Activated CD8-positive, alpha-beta T cell treated with anti-CD3 and anti-CD28 coated beads for 36 hours (primary cell): ENCODE measurements around the gene GRIN1. TPM values are rescaled to one million over a fixed set of nuclear protein-coding genes. Genes with fewer than 3 reads are reported as not detected.

Experiments used
- ATAC-seq: fragments of 200-7000 bp; cut with Tn5 transposase; one replicate; pipeline ENCODE4 v1.10.0; 2021; ENCODE audit warnings: mild to moderate bottlenecking, moderate library complexity
- CTCF ChIA-PET: fragments of 350-600 bp; sonication (Branson Sonifier 250); formaldehyde crosslinking; loops from one replicate; lab custom pipeline; 2021; ENCODE audit warnings: antibody characterized with exemption; lab: Charles Lee
- POLR2A ChIA-PET: fragments of 350-600 bp; sonication (Branson Sonifier 250); formaldehyde crosslinking; loops from one replicate; lab custom pipeline; 2021; ENCODE audit warnings: antibody characterized with exemption; lab: Charles Lee
- DNase-seq: peaks from one replicate; pipeline ENCODE4 v3.0.0-alpha.2; 2020
- H3K27ac Mint-ChIP-seq: one replicate; pipeline ENCODE4 v1.8.0; 2021; ENCODE audit warnings: mild to moderate bottlenecking, mixed read lengths
- H3K27me3 Mint-ChIP-seq: one replicate; pipeline ENCODE4 v1.8.0; 2021; ENCODE audit warnings: mixed read lengths
- H3K36me3 Mint-ChIP-seq: one replicate; pipeline ENCODE4 v1.8.0; 2021; ENCODE audit warnings: low read depth, mixed read lengths
- H3K4me1 Mint-ChIP-seq: one replicate; pipeline ENCODE4 v1.8.0; 2021; ENCODE audit warnings: low read depth, mixed read lengths
- H3K4me3 Mint-ChIP-seq: one replicate; pipeline ENCODE4 v1.8.0; 2021; ENCODE audit warnings: mild to moderate bottlenecking, moderate library complexity, mixed read lengths
- H3K9me3 Mint-ChIP-seq: one replicate; pipeline ENCODE4 v1.8.0; 2021; ENCODE audit warnings: mixed read lengths
- intact Hi-C: fragments of 100-400 bp; cut with micrococcal nuclease; formaldehyde crosslinking; loops from one replicate; pipeline ENCODE4 v1.10.0; 2022
- total RNA-seq, 2 experiments: library from RNA; stranded (reverse); gene quantifications; one replicate each; pipeline ENCODE4 v1.2.3, GENCODE V29; 2021
- TF ChIP-seq, protein P1 (sequence below): fragments of 200-600 bp; IDR thresholded peaks from one replicate; pipeline ENCODE4 v1.8.0; 2022; ENCODE audit warnings: antibody characterized with exemption, mild to moderate bottlenecking

GRIN1 gene
- total RNA-seq, 2 experiments from 2014 or later, result not detected

DNA sequence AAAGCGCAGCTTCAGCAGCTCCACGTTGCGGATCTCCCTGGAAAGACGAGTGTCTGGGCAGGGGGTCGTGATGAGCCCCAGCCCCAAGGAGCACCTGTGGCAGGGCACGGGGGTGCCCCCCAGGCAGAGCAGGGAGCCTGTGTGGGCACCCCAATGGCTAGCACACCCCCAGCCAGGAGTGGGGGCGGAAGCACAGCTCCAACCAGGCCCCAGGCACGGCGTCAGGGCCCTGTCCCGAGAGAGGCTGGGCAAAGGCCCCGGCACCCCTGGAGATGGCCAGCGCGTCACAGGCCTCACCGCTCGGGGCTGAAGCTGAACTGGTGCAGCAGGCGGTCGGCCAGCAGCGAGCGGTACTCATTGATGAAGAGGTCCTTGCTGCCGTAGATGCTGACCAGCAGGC, 41.5 kb downstream of the GRIN1 start:
- Mint-ChIP-seq H3K27me3 (no peaks in the 10 kb centered on the region), H3K36me3 (peaks cover 4% of the 10 kb centered on the region), H3K27ac (no peak overlapping the region), H3K4me1 (peaks cover 2% of the 10 kb centered on the region), H3K9me3 (no peaks in the 10 kb centered on the region), H3K4me3 (no peak overlapping the region)
- CTCF ChIA-PET, result no interaction called here
- intact Hi-C loops, result no loop called here
- POLR2A ChIA-PET, result interaction anchor here (0.7 to 1.5 kb wide), 6 partner anchors 10 to 94 kb away, joined by 3 to 7 read pairs (median 4); partner anchors contain the start of genes CYSRT1, LRRC26, MAN1B1 and TMEM210
- TF ChIP-seq, protein P1, sequence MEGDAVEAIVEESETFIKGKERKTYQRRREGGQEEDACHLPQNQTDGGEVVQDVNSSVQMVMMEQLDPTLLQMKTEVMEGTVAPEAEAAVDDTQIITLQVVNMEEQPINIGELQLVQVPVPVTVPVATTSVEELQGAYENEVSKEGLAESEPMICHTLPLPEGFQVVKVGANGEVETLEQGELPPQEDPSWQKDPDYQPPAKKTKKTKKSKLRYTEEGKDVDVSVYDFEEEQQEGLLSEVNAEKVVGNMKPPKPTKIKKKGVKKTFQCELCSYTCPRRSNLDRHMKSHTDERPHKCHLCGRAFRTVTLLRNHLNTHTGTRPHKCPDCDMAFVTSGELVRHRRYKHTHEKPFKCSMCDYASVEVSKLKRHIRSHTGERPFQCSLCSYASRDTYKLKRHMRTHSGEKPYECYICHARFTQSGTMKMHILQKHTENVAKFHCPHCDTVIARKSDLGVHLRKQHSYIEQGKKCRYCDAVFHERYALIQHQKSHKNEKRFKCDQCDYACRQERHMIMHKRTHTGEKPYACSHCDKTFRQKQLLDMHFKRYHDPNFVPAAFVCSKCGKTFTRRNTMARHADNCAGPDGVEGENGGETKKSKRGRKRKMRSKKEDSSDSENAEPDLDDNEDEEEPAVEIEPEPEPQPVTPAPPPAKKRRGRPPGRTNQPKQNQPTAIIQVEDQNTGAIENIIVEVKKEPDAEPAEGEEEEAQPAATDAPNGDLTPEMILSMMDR, result no peak
- ATAC-seq, result no peak
- DNase-seq, result no peak

DNA sequence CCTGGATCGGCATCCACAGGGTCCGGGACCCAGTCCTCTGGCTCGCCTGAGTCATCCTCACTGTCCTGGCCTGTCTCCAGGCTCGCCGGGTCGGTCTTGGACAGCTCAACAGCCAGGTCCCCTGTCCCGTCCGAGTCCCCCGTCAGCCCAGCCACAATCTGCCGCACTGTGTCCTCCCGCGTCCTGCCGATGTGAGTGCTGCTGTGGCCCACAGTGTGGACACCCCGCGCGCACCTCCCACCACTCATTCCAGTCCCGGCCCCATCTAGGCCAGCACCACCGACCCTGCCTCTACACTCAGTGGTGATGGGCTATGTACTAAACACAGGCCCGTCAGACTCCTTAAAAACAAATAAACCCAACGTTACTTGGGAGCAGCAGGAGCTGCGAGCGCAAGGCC, 42.7 kb downstream of the GRIN1 start:
- intact Hi-C loops, result no loop called here
- CTCF ChIA-PET, result no interaction called here
- Mint-ChIP-seq H3K27me3 (no peaks in the 10 kb centered on the region), H3K9me3 (no peaks in the 10 kb centered on the region), H3K36me3 (peaks cover 4% of the 10 kb centered on the region), H3K27ac (no peak overlapping the region), H3K4me1 (peaks cover 8% of the 10 kb centered on the region), H3K4me3 (no peak overlapping the region)
- no peak for DNase-seq
- TF ChIP-seq, protein P1, result no peak
- POLR2A ChIA-PET, result interaction anchor here (0.8 to 1.5 kb wide), 2 partner anchors 11 to 13 kb away, joined by 4 to 7 read pairs; partner anchors contain the start of genes LRRC26 and TMEM210
- ATAC-seq, result no peak

DNA sequence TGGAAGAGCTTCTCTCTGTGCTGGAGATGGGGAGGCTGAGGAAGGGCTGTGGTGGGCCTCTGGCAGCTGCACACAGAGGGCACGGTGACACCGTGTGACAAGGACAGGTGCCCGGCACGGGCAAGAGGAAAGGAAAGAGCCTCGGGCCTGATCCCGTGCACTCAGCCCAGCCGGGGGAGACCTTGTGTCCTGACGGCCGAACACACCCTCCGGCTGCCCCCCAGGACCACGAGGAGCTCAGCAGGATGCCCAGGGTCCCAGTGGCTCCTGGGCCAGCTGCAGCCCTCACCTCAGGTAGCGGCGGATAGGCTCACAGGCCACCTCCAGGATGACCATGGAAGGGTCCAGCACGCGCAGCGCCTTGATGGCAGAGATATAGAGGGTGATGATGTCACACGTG, 43.9 kb downstream of the GRIN1 start:
- H3K4me1 Mint-ChIP-seq, result peaks cover 17% of the 10 kb centered on the region
- peaks cover 6% of the 10 kb centered on the region for H3K36me3 Mint-ChIP-seq
- no peak overlapping the region for H3K4me3 Mint-ChIP-seq
- H3K27me3 Mint-ChIP-seq, result no peaks in the 10 kb centered on the region
- no peak overlapping the region for H3K27ac Mint-ChIP-seq
- H3K9me3 Mint-ChIP-seq, result no peaks in the 10 kb centered on the region
- TF ChIP-seq, protein P1, result no peak
- intact Hi-C loops, result no loop called here
- POLR2A ChIA-PET, result no interaction called here
- CTCF ChIA-PET, result no interaction called here
- ATAC-seq (no peak), DNase-seq (no peak)

DNA sequence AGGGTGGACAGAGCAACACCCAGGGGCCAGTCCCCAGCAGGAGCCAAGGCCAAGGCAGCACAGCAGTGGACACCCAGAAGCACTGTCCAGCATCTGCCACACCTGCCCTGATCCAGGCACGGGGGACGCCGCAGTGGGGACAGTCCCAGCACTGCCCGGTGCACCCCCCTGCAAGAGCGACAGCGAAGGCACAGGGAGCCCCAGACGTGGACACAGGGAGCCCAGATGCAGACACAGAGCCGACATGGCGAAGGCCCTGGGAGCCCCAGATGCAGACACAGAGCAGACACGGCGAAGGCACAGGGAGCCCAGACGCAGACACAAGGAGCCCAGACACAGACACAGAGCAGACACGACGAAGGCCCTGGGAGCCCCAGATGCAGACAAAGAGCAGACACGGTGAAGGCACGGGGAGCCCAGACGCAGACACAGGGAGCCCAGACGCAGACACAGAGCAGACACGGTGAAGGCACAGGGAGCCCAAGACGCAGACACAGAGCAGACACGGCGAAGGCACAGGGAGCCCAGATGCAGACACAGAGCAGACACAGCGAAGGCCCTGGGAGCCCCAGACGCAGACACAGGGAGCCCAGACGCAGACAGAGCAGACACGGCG, 45.1 kb downstream of the GRIN1 start:
- TF ChIP-seq, protein P1, result no peak
- H3K27me3 Mint-ChIP-seq, result no peaks in the 10 kb centered on the region
- no peak overlapping the region for H3K4me3 Mint-ChIP-seq
- H3K27ac Mint-ChIP-seq, result no peak overlapping the region
- H3K9me3 Mint-ChIP-seq, result no peaks in the 10 kb centered on the region
- H3K4me1 Mint-ChIP-seq, result peaks cover 17% of the 10 kb centered on the region
- DNase-seq, result no peak
- intact Hi-C loops, result no loop called here
- ChIA-PET CTCF (no interaction called here), POLR2A (no interaction called here)
- peaks cover 6% of the 10 kb centered on the region for H3K36me3 Mint-ChIP-seq
- no peak for ATAC-seq

DNA sequence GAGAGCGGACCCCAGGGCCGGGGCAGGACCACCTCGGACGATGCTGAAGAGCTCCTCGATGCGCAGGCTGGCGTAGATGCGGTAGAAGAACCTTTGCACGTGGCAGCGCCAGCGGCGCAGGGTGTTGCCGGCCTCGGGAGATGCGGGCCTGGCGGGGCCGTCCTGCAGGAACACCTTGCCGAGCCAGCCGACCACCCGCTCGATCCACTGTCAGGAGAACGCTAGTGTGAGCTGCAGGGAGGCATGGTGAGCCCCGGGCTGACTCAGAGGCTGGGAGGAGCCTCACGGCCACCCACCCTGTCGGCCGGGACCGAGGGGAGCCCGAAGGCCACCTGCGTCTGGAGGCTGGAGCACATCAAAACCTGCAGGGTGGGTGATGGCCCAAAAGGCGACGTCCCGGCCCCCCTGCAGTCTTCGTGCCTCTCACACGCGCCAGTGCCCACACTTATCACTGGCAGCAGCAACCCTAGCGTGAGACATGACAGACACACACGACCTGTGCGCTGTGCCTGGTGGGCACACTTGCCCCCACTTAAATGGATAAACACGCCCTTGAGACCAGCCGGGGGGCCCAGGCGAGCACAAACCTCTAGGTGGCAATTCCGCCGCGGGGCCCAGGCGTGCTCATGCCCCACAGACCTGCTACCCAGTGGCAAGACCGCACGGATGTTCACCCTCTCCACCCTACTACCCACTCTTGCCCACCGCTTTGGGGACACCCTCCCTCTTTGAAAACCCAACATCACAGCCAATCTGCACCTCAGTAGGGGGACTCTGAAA, 46.1 kb downstream of the GRIN1 start:
- Mint-ChIP-seq H3K9me3 (no peaks in the 10 kb centered on the region), H3K36me3 (peaks cover 8% of the 10 kb centered on the region), H3K27me3 (no peaks in the 10 kb centered on the region), H3K4me1 (peaks cover 26% of the 10 kb centered on the region), H3K4me3 (no peak overlapping the region), H3K27ac (no peak overlapping the region)
- DNase-seq, result no peak
- ChIA-PET CTCF (no interaction called here), POLR2A (interaction anchor here (1.0 kb wide), 1 partner anchor 10 kb away, joined by 3 read pairs; no protein-coding TSS in a partner anchor)
- intact Hi-C loops, result no loop called here
- TF ChIP-seq, protein P1, result no peak
- no peak for ATAC-seq
